CD4-positive, alpha-beta memory T cell (primary cell): ENCODE data around the gene IGFBP6. TPM values are rescaled to one million over a fixed set of nuclear protein-coding genes. Genes with fewer than 3 reads are reported as not detected.

Experiments used
- CTCF ChIA-PET: fragments of 350-600 bp; sonication (Branson Sonifier 250); formaldehyde crosslinking; loops from one replicate; lab custom pipeline; 2021; ENCODE audit warnings: inconsistent platforms; ENCODE audit not compliant: partially characterized antibody; lab: Charles Lee
- POLR2A ChIA-PET: fragments of 350-600 bp; sonication (Branson Sonifier 250); formaldehyde crosslinking; loops from one replicate; lab custom pipeline; 2021; ENCODE audit not compliant: partially characterized antibody; lab: Charles Lee
- DNase-seq, 5 donors: peaks; one replicate each; pipeline versions ENCODE4 v3.0.0 to v3.0.0-alpha.2; 2020 to 2022; ENCODE audit warnings: mixed read lengths in 1 of 5
- H3K27ac ChIP-seq: one replicate; pipeline ENCODE4 v1.7.0; 2013; ENCODE audit warnings: low read depth, low read length
- H3K27me3 ChIP-seq: 2 replicates; pipeline ENCODE4 v1.7.0; 2013; ENCODE audit warnings: mild to moderate bottlenecking, low read length, moderate library complexity; ENCODE audit not compliant: insufficient read depth
- H3K36me3 ChIP-seq: 2 replicates; pipeline ENCODE4 v1.7.0; 2013; ENCODE audit warnings: mild to moderate bottlenecking, low read length, moderate library complexity; ENCODE audit not compliant: insufficient read depth
- H3K4me1 ChIP-seq: 2 replicates; pipeline ENCODE4 v1.7.0; 2013; ENCODE audit warnings: mild to moderate bottlenecking, low read length, moderate library complexity; ENCODE audit not compliant: insufficient read depth
- H3K4me3 ChIP-seq, 2 donors: one replicate each; pipeline ENCODE4 v1.7.0; 2013; ENCODE audit warnings: low read length in 2 of 2, mild to moderate bottlenecking in 1 of 2
- H3K9me3 ChIP-seq, 2 donors: one replicate each; pipeline ENCODE4 v1.7.0; 2013; ENCODE audit warnings: low read length in 2 of 2, control low read depth in 1 of 2; ENCODE audit not compliant: control insufficient read depth in 1 of 2
- H3K27ac Mint-ChIP-seq, 7 donors: one replicate each; pipeline ENCODE4 v1.8.0; 2020 to 2021; ENCODE audit warnings: mixed read lengths in 7 of 7, mild to moderate bottlenecking in 6 of 7, inconsistent platforms in 3 of 7, moderate library complexity in 3 of 7
- H3K27me3 Mint-ChIP-seq, 2 donors: one replicate each; pipeline ENCODE4 v1.8.0; 2020 to 2021; ENCODE audit warnings: mixed read lengths in 2 of 2
- H3K36me3 Mint-ChIP-seq, 2 donors: one replicate each; pipeline ENCODE4 v1.8.0; 2020 to 2021; ENCODE audit warnings: mixed read lengths in 2 of 2, inconsistent platforms in 1 of 2, mild to moderate bottlenecking in 1 of 2
- H3K4me1 Mint-ChIP-seq, 4 donors: one replicate each; pipeline ENCODE4 v1.8.0; 2020 to 2021; ENCODE audit warnings: mixed read lengths in 4 of 4, mild to moderate bottlenecking in 1 of 4
- H3K4me3 Mint-ChIP-seq, 8 donors: one replicate each; pipeline ENCODE4 v1.8.0; 2020 to 2021; ENCODE audit warnings: mixed read lengths in 8 of 8, mild to moderate bottlenecking in 7 of 8, moderate library complexity in 6 of 8, inconsistent platforms in 3 of 8
- H3K9me3 Mint-ChIP-seq, 8 donors: one replicate each; pipeline ENCODE4 v1.8.0; 2020 to 2021; ENCODE audit warnings: mixed read lengths in 8 of 8, mild to moderate bottlenecking in 5 of 8, inconsistent platforms in 3 of 8, moderate library complexity in 1 of 8
- intact Hi-C: fragments of 100-400 bp; cut with micrococcal nuclease; formaldehyde crosslinking; loops from one replicate; pipeline ENCODE4 v1.15.1; 2023
- polyA plus RNA-seq, 2 donors: library from polyadenylated mRNA; unstranded; fragments of 300-500 nt; fragmentation: Illumina TruSeq; gene quantifications; one replicate each; pipeline ENCODE4 v1.2.3, GENCODE V29; 2021
- total RNA-seq, 2 experiments: library from RNA; stranded (reverse); gene quantifications; one replicate each; pipeline ENCODE4 v1.2.3, GENCODE V29; 2021

IGFBP6 gene
- total and polyA plus RNA-seq, 4 experiments from 2014 or later, result 0.53 to 1.5 (median 0.61) TPM; not detected in 1

DNA sequence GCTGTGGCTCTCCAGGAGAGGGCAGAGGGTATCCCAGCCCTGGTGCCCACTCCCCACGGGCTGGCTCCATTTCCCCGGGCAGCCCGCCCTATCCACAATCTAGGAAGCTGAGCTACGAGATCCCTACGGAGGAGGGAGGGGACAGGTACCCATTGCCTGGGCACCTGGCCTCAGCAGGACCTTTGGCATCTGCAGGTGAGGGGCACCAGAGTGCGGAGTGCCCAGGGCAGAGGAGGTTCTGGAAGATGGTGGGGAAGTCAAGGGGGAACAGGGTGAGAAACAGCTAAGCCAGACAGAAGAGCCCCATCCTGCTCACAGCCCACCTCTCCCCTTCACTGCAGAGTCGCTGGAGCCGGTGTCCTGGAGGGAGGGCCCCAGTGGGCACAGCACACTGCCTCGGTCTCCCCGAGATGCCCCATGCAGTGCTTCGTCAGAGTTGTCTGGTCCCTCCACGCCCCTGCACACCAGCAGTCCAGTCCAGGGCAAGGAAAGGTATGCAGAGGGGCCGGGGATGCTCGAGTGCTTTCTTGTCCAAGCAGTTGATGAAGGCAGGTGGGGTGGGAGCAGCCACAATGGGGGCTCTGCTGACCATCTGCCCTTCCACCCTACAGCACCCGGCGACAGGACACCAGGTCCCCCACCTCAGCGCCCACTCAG, 37.3 kb upstream of the IGFBP6 start:
- peaks cover 0 to 9% (median 1%) of the 10 kb centered on the region in 4 donors for H3K4me1 Mint-ChIP-seq
- H3K27ac ChIP-seq, result no peak overlapping the region
- peak overlapping the region in 1 of 7 donors; percentile 43 for H3K27ac Mint-ChIP-seq
- H3K27me3 Mint-ChIP-seq, result no peaks in the 10 kb centered on the region
- no peaks in the 10 kb centered on the region for H3K9me3 ChIP-seq
- ChIA-PET POLR2A (interaction anchor here (0.6 to 1.7 kb wide), 7 partner anchors 13 to 208 kb away, joined by 3 to 6 read pairs (median 4); partner anchors contain the start of genes ESPL1, IGFBP6 and SPRYD3), CTCF (interaction anchor here (1.2 kb wide), 1 partner anchor 26 kb away, joined by 3 read pairs; no protein-coding TSS in a partner anchor)
- no peaks in the 10 kb centered on the region for H3K27me3 ChIP-seq
- H3K4me3 Mint-ChIP-seq, result no peak overlapping the region
- peaks cover 3% of the 10 kb centered on the region for H3K36me3 ChIP-seq
- no peak for DNase-seq
- no peak overlapping the region for H3K4me3 ChIP-seq
- H3K4me1 ChIP-seq, result no peaks in the 10 kb centered on the region
- H3K9me3 Mint-ChIP-seq, result no peaks in the 10 kb centered on the region
- intact Hi-C loops, result no loop called here
- peaks cover 7 to 15% of the 10 kb centered on the region in 2 donors for H3K36me3 Mint-ChIP-seq

DNA sequence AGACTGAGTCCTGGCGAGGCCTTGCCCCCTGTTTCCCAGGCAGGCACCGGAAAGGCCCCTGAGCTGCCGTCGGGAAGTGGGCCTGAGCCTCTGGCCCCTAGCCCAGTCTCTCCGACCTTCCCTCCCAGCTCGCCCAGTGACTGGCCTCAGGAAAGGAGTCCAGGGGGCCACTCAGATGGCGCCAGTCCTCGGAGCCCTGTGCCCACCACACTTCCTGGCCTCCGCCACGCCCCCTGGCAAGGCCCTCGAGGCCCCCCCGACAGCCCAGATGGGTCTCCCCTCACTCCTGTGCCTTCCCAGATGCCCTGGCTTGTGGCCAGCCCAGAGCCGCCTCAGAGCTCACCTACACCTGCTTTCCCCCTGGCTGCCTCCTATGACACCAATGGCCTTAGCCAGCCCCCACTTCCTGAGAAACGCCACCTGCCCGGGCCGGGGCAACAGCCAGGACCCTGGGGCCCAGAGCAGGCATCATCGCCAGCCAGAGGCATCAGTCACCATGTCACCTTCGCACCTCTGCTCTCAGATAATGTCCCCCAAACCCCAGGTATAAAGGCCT, 36.7 kb upstream of the IGFBP6 start:
- H3K9me3 Mint-ChIP-seq, result no peaks in the 10 kb centered on the region
- ChIA-PET CTCF (interaction anchor here (1.2 to 27.0 kb wide), 2 partner anchors 26 to 36 kb away, joined by 3 to 511 read pairs; partner anchors contain the start of genes IGFBP6 and SOAT2), POLR2A (interaction anchor here (0.6 to 2.0 kb wide), 7 partner anchors 13 to 207 kb away, joined by 3 to 10 read pairs (median 5); partner anchors contain the start of genes ESPL1, IGFBP6 and SPRYD3)
- DNase-seq, result no peak
- no peak overlapping the region for H3K4me3 Mint-ChIP-seq
- peaks cover 9 to 20% of the 10 kb centered on the region in 2 donors for H3K36me3 Mint-ChIP-seq
- no peak overlapping the region for H3K27ac Mint-ChIP-seq
- Histone ChIP-seq H3K27ac (no peak overlapping the region), H3K4me3 (no peak overlapping the region), H3K36me3 (peaks cover 10% of the 10 kb centered on the region), H3K4me1 (no peaks in the 10 kb centered on the region), H3K9me3 (no peaks in the 10 kb centered on the region), H3K27me3 (no peaks in the 10 kb centered on the region)
- intact Hi-C loops, result no loop called here
- peaks cover 0 to 10% (median 2%) of the 10 kb centered on the region in 4 donors for H3K4me1 Mint-ChIP-seq
- no peaks in the 10 kb centered on the region for H3K27me3 Mint-ChIP-seq

GRCh38 chr12:53061404-53062010, 36.0 kb upstream of the IGFBP6 start:
- Histone ChIP-seq H3K4me1 (peaks cover 7% of the 10 kb centered on the region), H3K9me3 (no peaks in the 10 kb centered on the region), H3K27ac (no peak overlapping the region), H3K36me3 (peaks cover 10% of the 10 kb centered on the region), H3K4me3 (no peak overlapping the region), H3K27me3 (no peaks in the 10 kb centered on the region)
- ChIA-PET POLR2A (interaction anchor here (0.5 to 2.0 kb wide), 8 partner anchors 12 to 268 kb away, joined by 3 to 10 read pairs (median 4); partner anchors contain the start of genes EIF4B, IGFBP6 and SPRYD3), CTCF (interaction anchor here (1.2 to 27.0 kb wide), 2 partner anchors 25 to 35 kb away, joined by 3 to 511 read pairs; partner anchors contain the start of genes IGFBP6 and SOAT2)
- H3K9me3 Mint-ChIP-seq, result no peaks in the 10 kb centered on the region
- H3K36me3 Mint-ChIP-seq, result peaks cover 12 to 26% of the 10 kb centered on the region in 2 donors
- peak overlapping the region in 2 of 7 donors; percentile 29 to 60 for H3K27ac Mint-ChIP-seq
- H3K4me3 Mint-ChIP-seq, result no peak overlapping the region
- no peaks in the 10 kb centered on the region for H3K27me3 Mint-ChIP-seq
- H3K4me1 Mint-ChIP-seq, result peaks cover 3 to 10% (median 7%) of the 10 kb centered on the region in 4 donors
- intact Hi-C loops, result no loop called here
- peak in 1 of 5 donors; percentile 38 for DNase-seq

DNA sequence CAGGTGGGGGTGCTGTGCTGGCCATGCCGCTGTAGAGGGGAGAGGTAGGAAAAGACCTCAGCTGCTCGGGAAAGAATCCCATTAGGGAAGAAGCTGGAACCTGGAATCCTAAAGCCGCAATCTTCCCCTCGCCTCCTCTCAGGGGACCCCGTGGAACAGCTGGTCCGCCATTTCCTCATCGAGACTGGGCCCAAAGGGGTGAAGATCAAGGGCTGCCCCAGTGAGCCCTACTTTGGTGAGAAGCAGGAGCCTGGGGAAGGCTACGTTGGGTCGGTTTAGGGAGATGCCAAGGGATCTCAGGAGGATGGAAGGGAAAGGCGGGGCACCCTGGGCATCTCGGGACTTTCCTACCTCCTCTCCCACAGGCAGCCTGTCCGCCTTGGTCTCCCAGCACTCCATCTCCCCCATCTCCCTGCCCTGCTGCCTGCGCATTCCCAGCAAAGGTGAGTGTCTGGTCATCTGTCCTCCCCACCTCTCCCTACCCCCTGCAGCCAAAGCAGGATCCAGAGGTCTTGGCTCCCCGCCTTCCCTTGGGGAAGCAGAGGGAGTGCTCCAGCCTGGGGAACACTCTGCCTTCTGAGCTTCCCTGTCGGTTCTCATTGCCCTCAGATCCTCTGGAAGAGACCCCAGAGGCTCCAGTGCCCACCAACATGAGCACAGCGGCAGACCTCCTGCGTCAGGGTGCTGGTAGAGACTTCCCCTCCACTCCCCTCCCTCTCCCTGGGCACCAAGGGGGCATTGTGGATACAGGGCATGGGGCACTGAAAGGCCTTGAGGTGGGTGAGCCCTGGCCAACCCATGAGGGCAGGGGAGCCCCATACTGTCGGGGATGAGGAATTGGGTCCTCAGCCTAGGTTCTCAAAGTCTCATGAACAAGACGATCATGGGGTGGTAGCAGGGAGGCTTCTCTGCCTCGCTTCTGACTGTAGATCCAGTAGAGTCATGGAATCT, 35.2 kb upstream of the IGFBP6 start:
- Mint-ChIP-seq H3K9me3 (no peaks in the 10 kb centered on the region), H3K36me3 (peaks cover 12 to 32% of the 10 kb centered on the region in 2 donors), H3K4me3 (no peak overlapping the region), H3K27ac (peak overlapping the region in 1 of 7 donors; percentile 54), H3K27me3 (no peaks in the 10 kb centered on the region), H3K4me1 (peaks cover 4 to 8% (median 7%) of the 10 kb centered on the region in 4 donors)
- Histone ChIP-seq H3K27ac (no peak overlapping the region), H3K36me3 (peaks cover 10% of the 10 kb centered on the region), H3K9me3 (no peaks in the 10 kb centered on the region), H3K4me3 (no peak overlapping the region), H3K4me1 (peaks cover 7% of the 10 kb centered on the region), H3K27me3 (no peaks in the 10 kb centered on the region)
- intact Hi-C loops, result no loop called here
- ChIA-PET POLR2A (interaction anchor here (0.5 to 3.0 kb wide), 7 partner anchors 11 to 56 kb away, joined by 3 to 10 read pairs (median 5); partner anchors contain the start of genes EIF4B, IGFBP6 and SPRYD3), CTCF (interaction anchor here (27.0 kb wide), 1 partner anchor 35 kb away, joined by 511 read pairs; the partner anchor contains the start of genes IGFBP6 and SOAT2)
- peak in 1 of 5 donors; percentile 34 for DNase-seq

GRCh38 chr12:53062977-53063707, 34.3 kb upstream of the IGFBP6 start:
- ChIA-PET CTCF (interaction anchor here (0.7 to 27.0 kb wide), 4 partner anchors 8 to 97 kb away, joined by 3 to 511 read pairs (median 45); partner anchors contain the start of genes IGFBP6 and SOAT2), POLR2A (interaction anchor here (1.4 to 3.0 kb wide), 3 partner anchors 10 to 36 kb away, joined by 5 to 10 read pairs (median 10); partner anchors contain the start of gene SPRYD3)
- peaks cover 7% of the 10 kb centered on the region for H3K4me1 ChIP-seq
- no peak overlapping the region for H3K27ac ChIP-seq
- peaks cover 10% of the 10 kb centered on the region for H3K36me3 ChIP-seq
- no peak overlapping the region for H3K4me3 ChIP-seq
- no peaks in the 10 kb centered on the region for H3K9me3 ChIP-seq
- Mint-ChIP-seq H3K9me3 (no peaks in the 10 kb centered on the region), H3K4me1 (peaks cover 4 to 8% (median 7%) of the 10 kb centered on the region in 4 donors), H3K36me3 (peaks cover 12 to 38% of the 10 kb centered on the region in 2 donors), H3K27ac (peak overlapping the region in 2 of 7 donors; percentile 17 to 54), H3K4me3 (no peak overlapping the region), H3K27me3 (no peaks in the 10 kb centered on the region)
- no peak for DNase-seq
- intact Hi-C loops, result no loop called here
- H3K27me3 ChIP-seq, result no peaks in the 10 kb centered on the region
